ENCODE results near the gene CACFD1.
"Not testable (repeated sequence)": the region's sequence is repeated elsewhere in the genome, so short reads cannot be mapped to it uniquely, and the experiment has no call there.

CACFD1 gene

DNA sequence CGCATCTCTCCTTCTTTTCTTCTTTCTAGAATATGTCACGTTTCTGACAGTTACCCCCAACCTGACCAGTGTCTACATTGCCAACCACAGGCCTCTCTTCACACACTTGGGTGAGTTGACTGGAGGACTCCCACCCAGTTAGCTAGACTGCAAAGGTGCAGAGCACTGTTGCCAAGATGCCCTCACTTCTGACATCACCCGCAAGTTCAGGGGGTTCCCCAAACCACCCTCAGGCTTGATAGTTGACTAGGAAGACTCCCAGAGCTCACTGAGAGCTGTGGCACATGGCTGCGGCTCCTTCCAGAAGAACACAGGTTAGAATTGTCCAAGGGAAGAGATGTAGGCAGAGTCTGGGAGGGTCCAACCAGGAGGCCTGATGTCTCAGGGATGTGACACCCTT, 20.4 kb upstream of the CACFD1 start:
- no peak for DNase-seq (ENCODE audit: low read depth in 2 of 2, low spot score in 1 of 2)

GRCh38 chr9:133440874-133441273, 18.9 kb upstream of the CACFD1 start:
- no peak for DNase-seq (ENCODE audit: low read depth in 2 of 2, low spot score in 1 of 2)

DNA sequence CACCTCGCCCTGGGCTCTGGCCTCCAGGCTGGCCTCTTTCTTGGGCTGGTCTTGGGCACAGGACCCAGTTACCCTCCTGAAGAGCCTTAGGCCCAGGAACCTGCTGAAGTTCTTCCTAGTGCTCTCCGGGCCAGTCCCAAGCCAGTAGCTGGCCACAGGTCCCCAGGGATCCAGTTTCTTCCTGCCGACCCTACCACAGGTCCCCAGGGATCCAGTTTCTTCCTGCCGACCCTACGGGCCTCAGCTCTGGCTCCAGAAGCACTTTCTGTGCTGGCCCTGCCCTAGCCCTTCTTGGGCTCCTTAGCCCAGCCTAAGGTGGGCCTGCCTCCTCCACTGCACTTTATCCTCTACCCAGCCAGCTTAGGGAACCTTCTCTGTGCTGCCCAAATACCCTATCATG, 18.2 kb upstream of the CACFD1 start:
- DNase-seq (ENCODE audit: low read depth in 2 of 2, low spot score in 1 of 2) = no peak

GRCh38 chr9:133443248-133443647, 16.5 kb upstream of the CACFD1 start:
- no peak for DNase-seq (ENCODE audit: low read depth in 2 of 2, low spot score in 1 of 2)

GRCh38 chr9:133443982-133444381, 15.8 kb upstream of the CACFD1 start:
- DNase-seq (ENCODE audit: low read depth in 2 of 2, low spot score in 1 of 2) = no peak

- no peak for DNase-seq (ENCODE audit: low read depth in 2 of 2, low spot score in 1 of 2)
Measured at GRCh38 chr9:133445293-133445969, 14.3 kb upstream of the CACFD1 start.

- DNase-seq (ENCODE audit: low read depth in 2 of 2, low spot score in 1 of 2) = no peak
Measured at GRCh38 chr9:133448487-133448972, 11.2 kb upstream of the CACFD1 start.

DNA sequence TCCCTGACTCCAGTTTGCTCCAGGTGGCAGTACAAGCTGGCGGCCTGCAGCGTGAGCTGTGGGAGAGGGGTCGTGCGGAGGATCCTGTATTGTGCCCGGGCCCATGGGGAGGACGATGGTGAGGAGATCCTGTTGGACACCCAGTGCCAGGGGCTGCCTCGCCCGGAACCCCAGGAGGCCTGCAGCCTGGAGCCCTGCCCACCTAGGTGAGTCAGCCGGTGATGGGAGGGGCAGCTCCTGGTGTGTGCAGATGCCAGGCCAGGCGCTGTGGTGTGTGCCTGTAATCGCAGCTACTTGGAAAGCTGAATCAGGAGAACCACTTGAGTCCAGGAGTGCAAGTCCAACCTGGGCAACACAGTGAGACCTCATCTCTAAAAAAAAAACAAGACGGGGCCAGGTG, 10.0 kb upstream of the CACFD1 start:
- no peak for DNase-seq (ENCODE audit: low read depth in 2 of 2, low spot score in 1 of 2)

DNA sequence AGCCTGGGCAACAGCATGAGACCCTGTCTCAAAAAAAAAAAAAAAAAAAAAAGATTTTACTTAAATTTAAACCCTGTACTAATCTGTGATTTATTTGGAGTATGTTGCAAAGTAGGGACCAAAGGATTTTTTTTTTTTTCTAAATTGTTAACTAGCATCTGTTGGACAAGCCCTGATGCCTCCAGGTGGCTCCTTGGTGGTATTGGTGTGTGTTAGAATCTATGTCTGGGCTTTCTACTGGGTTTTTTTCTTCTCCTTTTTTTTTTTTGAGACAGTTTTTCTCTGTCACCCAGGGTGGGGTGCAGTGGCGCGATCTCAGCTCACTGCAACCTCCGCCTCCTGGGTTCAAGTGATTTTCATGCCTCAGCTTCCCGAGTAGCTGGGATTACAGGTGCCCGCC, 7.9 kb upstream of the CACFD1 start:
- DNase-seq (ENCODE audit: low read depth in 2 of 2, low spot score in 1 of 2) = not testable (repeated sequence)

DNA sequence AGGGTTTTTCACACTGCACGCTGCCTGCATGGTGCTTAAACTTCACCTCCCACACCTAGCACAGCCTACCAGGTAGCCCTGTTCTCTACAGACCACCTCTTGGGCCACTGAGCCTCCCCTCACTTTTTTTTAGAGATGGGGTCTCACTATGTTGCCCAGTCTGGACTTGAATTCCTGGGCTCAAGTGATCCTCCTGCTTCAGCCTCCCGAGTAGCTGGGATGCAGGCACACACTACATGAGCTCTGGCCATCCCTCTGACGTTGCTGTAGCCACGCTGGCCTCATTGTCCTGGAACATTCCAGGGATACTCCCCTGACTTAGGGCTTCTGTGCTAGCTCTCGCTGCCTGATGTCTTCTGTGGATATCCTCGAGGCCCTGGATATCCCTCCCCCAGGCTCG, 7.2 kb upstream of the CACFD1 start:
- no peak for DNase-seq (ENCODE audit: low read depth in 2 of 2, low spot score in 1 of 2)

DNA sequence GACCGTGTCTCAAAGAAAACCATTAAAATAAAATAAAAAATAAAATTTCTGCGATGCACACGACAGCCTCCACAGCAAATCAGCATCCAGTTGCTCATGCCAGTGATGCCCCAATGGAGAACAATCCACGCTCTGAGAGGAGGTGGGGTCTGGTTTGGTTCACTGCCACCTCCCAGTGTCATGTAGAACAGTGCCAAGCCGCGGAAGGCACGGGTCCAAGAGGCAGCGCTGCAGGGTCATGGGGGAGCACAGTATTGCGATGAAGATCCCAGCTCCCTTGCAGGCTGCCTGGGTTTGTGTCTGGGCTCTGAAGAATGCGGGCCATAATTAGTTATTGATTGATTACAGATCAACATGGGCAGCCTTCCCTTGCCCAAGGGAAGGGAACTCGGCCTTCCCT, 6.1 kb upstream of the CACFD1 start:
- DNase-seq (ENCODE audit: low read depth in 2 of 2, low spot score in 1 of 2) = no peak

GRCh38 chr9:133454325-133454724, 5.5 kb upstream of the CACFD1 start:
- DNase-seq (ENCODE audit: low read depth in 2 of 2, low spot score in 1 of 2) = no peak

DNA sequence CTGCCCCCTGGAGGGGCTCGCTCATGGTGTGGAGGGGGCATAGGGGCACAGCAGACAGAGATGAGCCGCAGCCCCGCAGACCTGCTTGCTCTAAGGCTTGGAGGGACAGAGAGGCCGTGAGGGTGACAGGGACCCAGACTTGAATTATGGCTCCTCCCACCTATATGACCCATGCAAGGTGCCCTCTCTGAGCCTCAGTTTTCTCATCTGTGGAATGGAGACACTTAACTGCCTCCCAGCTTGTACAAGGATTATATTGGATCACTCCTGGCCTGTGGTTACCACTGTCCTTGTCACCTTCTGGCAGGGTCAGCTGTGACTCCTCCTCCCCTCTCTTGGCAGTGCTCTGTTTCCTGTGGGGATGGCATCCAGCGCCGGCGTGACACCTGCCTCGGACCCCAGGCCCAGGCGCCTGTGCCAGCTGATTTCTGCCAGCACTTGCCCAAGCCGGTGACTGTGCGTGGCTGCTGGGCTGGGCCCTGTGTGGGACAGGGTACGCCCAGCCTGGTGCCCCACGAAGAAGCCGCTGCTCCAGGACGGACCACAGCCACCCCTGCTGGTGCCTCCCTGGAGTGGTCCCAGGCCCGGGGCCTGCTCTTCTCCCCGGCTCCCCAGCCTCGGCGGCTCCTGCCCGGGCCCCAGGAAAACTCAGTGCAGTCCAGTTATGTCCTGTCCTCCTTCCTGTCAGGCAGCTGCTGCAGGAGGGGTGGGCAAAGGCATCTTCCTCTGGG, 4.7 kb upstream of the CACFD1 start:
- no peak for DNase-seq (ENCODE audit: low read depth in 2 of 2, low spot score in 1 of 2)

DNA sequence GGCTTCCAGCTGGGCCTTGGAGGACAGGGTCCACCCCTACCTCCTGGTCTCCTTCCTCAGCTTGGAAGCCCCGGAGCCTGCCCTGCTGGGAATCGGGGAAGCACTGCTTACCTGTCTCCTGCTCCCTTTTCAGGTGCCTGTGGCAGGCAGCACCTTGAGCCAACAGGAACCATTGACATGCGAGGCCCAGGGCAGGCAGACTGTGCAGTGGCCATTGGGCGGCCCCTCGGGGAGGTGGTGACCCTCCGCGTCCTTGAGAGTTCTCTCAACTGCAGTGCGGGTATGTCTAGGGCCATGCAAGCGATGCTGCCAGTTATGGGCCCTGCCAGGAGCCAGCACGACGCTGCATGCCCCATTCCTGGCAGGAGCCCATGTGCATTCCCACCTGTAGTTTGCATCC, 3.8 kb upstream of the CACFD1 start:
- DNase-seq (ENCODE audit: low read depth in 2 of 2, low spot score in 1 of 2) = no peak

- DNase-seq (ENCODE audit: low read depth in 2 of 2, low spot score in 1 of 2) = no peak
Measured at GRCh38 chr9:133456409-133456808, 3.4 kb upstream of the CACFD1 start.

- DNase-seq (ENCODE audit: low read depth in 2 of 2, low spot score in 1 of 2) = no peak
Measured at GRCh38 chr9:133457233-133457632, 2.5 kb upstream of the CACFD1 start.

GRCh38 chr9:133457748-133458147, 2.0 kb upstream of the CACFD1 start:
- no peak for DNase-seq (ENCODE audit: low read depth in 2 of 2, low spot score in 1 of 2)

DNA sequence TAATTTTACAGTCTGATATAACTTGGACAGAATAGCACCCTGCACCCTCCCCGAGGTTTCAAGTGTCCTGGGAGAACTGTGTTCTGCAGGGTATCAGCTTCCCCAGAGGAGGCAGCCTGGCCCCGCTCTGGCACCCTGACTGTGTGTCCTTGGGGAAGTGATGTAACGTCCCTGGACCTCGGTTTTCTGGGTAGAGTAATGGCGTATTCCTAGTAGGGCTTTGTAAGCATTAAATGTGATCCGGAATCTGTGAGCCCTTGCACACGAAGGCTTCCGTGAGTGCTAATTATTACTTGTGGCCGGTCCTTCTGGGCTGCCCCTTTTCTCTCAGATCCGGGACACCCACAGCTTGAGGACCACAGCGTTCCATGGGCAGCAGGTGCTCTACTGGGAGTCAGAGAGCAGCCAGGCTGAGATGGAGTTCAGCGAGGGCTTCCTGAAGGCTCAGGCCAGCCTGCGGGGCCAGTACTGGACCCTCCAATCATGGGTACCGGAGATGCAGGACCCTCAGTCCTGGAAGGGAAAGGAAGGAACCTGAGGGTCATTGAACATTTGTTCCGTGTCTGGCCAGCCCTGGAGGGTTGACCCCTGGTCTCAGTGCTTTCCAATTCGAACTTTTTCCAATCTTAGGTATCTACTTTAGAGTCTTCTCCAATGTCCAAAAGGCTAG, 1.0 kb upstream of the CACFD1 start:
- DNase-seq (ENCODE audit: low read depth in 2 of 2, low spot score in 1 of 2) = no peak

- DNase-seq (ENCODE audit: low read depth in 2 of 2, low spot score in 1 of 2) = peak in 1 of 2 donors; percentile 18
Measured at GRCh38 chr9:133460405-133461175, 812 bp downstream of the CACFD1 start.

DNA sequence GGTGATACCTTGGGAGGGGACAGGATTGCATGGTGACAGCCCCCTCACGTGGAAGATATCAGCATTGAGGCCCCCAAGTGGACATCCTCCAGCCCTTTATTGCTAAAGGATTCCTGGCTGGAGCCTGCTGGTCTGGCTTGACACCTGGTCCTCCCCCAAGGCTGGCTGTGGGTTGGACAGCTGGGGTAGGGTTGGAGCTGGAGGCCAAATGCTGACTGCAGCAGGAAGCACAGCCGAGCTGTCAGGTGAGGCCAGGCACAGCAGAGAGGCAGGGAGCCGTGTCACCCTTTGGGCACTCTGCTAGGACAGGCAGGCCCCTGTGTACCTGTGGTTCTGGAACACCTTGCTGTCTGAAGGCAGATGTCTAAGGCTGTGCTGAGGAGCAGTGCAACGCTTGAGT, 2.2 kb downstream of the CACFD1 start:
- DNase-seq (ENCODE audit: low read depth in 2 of 2, low spot score in 1 of 2) = no peak

GRCh38 chr9:133463234-133463863, 3.6 kb downstream of the CACFD1 start:
- no peak for DNase-seq (ENCODE audit: low read depth in 2 of 2, low spot score in 1 of 2)

Data from stimulated activated CD8-positive, alpha-beta memory T cell treated with anti-CD3 and anti-CD28 coated beads, Interleukin-4, amount 100 ng/mL, for 4 hours (primary cell).